ENCODE measurements around the gene NPAS3.

Gene NPAS3

DNA sequence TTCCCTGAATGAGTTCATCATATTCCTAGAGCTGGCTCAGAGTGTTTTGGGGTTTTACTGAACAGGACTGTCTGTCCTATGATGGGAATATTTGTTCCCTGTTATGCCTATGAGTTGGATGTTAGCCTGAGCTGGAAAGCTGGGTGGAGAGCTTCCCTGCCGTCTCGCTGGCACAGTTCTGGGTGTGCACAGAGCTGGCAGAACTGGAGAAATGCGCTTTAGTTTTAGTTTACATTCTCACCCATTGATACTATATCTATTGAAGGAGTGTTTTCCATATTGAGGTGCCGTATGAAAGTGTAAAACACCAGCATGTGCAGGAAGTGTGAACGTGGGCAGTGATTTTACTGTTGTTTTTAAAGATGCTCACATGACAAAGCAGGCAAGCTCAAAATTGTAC is 549.9 kb downstream of the NPAS3 start:
- DNase-seq, result no peak

DNA sequence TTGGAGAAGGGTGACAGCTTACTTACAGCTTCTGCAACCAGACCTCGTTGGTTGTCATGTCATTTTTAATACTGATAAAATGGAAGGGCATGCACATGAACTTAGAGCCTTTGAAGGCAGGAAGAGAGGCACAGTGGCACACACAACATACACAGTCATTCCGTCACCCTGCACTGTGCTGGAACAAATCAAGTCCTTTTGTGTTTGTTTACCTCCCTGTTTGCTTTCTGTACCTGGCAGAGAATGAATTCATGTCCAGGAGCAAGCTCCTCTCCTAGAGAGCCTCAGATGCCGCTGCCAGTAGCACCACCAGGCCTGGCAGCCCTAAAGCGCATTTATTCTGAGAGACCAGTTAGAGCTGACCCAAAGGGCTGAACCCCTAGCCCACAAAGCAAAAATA is 551.9 kb downstream of the NPAS3 start:
- DNase-seq, result no peak

DNA sequence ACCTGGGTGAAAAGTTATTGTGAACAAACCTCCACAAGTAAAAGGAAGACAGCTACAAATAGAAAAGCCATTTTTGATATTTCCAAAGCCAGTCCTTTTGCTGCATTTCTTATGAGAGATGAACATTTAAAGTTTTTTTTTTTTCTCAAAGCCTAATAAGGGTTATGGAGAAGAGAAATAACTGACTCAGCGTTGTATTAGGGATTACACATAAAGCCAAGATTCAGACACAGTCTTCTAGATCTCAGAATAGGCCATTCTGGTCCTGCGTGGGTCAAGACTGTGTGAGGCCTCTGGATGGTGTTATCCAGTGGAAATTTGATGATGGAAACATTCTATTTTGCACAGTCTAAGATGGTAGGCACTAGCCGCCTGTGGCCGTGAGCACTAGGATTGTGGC is 552.4 kb downstream of the NPAS3 start:
- no peak for DNase-seq

DNA sequence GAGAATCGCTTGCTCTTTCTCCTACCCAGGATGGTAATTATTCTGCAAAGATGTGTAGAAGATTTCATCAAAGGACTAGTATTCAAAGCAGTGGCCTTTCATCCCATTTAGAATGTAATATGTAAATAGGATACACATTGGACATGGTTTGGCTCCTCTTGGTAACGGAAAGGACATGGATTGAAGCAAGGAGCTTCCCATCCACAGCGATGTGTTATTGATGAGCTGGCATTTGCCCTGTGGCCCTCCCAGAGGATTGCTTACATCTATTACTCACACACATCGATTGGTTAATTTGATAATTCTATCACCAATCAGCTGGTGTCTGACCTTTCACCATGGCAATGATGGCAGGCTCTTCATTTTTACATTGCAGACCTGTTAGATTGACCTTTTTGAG is 553.8 kb downstream of the NPAS3 start:
- no peak for DNase-seq

DNA sequence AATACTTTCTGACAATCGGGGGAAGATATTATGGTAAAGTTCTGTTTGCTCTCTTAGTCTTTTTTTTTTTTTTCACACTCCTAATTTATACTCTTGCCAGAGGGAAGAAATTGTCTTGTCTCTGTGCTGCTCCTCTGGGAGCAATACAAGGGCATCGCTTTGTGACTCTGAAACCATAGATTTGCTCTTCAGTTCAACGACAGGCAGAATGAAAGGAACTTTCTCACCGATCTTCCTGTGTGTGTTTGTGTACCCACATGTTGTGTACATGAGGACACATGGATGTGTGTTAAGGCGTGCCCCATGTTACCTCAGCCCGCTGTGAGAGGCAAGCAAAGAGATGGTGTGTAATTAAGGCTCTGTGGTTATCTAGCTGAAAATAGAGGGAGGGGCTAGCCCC is 554.6 kb downstream of the NPAS3 start:
- DNase-seq, result no peak

DNA sequence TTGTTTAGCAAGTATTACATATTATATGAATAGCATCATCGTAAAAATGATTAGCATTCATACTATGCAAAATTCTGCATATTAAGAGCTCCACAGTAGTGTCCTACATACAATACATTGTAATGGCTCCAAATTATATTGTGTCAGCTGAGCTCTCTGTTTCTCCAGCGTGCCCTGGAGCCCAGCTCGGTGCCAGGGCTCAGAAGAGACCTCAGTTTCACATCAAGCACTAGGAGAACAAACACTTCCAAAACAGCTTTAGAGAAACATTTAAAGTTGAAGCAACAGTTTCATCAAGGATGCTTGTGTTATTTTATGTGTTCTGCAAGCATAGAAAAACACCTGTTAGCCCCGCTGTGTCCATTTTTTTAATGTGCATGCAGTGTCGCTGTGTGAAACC is 555.3 kb downstream of the NPAS3 start:
- DNase-seq, result no peak

DNA sequence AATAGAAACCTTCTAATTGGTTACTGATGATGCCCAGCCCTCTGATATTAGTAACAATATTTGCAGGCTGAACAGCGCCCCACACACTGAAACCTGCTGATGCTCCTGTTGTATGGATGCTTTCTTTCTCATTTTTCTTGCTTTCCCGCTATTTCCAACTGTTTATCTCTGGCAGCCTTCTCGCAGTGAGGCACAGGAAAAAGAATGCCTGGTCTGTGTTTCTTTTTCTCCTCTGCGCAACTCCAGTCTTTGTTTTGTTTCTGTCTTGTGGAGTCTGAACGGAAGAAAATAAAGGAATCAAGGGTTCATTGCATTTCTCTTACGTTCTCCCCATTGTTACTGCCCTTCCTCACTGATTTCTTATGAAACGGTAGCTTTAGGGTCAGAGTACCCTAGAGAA is 561.0 kb downstream of the NPAS3 start:
- DNase-seq, result no peak

DNA sequence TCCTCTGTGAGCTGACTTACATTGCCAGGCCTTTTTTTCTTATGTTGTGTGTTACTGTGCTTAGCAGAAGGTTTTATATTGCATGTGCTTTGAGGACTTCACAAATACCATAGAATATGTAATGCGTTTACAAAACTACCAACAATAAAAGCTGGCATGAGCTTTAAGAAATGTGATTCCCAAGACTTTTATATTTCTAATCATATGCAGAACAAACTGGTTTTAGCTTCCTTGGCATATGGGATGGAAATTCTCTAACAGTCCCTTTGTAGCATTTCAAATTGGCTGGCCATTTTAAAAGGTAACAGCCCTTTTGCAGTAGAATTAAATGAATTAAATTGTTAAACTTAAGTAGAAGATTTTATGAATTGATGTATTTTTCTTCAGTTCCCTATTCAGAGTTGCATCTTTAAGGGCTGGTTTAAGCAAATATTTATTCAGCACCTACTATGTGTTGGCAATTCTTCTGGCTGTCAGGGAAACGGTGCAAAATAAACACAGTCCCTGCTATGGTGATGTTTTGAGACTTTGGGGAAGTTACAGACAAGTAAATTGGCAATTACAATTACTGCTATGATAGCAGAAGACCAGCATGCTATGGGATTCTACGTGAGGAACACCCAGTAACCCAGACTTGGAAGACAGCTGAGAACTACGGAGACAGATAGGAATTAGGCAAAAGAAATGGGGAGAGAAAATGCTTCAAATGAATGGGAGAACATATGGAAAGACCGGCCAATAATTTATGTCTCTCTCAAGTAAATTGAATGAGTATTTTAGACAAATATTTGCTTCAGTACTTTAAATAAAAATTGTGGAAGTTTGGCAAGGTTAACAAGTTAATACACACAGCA is 565.8 kb downstream of the NPAS3 start:
- no peak for DNase-seq

DNA sequence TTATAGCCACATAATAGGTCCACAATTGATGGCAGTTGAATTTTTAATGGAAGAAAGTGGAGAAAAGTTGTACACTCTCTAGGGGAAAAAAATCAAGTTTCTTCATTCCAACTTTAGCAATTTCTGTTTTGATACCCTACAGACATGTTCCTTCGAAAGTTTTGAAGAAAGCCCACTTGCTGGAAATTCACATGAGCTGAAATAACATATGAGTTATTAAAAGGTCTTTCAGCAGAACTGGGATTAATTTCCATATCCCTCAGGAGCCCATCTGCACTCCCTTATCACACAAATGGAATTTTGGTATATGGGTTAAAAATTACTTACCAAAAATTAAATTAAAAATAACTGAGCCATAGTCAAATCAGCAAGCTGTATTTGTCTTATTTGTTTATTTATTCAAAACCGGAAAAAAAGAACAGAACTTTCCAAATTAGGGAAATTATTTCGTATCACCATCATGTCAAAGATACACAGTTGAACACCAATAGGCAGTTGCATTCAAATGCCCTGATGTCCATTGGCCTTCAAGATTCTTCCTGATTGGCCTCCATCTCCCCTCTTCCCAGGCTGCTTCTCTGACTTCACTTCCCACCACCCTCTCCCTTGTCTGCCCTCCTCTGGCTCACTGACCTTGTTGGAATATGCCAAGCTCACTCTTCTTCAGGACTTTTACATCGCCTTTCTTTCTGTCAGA is 566.7 kb downstream of the NPAS3 start:
- DNase-seq, result no peak

DNA sequence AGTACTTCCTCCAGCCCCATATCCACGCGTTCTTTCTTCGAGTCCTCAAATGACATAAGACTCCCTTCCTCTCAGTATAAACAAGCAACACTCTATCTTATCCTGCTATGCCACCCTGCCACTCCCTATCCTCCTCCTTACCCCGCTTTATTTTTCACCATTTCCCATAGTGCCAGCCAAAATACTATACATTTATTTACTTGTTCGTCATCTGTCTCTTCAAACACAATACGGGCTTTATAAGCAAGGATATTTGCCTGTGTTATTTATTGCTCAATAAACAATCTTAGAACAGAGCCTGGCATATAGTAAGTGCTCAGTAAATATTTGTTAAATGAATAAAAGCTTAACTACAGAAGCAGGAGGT is 567.3 kb downstream of the NPAS3 start:
- DNase-seq, result no peak

DNA sequence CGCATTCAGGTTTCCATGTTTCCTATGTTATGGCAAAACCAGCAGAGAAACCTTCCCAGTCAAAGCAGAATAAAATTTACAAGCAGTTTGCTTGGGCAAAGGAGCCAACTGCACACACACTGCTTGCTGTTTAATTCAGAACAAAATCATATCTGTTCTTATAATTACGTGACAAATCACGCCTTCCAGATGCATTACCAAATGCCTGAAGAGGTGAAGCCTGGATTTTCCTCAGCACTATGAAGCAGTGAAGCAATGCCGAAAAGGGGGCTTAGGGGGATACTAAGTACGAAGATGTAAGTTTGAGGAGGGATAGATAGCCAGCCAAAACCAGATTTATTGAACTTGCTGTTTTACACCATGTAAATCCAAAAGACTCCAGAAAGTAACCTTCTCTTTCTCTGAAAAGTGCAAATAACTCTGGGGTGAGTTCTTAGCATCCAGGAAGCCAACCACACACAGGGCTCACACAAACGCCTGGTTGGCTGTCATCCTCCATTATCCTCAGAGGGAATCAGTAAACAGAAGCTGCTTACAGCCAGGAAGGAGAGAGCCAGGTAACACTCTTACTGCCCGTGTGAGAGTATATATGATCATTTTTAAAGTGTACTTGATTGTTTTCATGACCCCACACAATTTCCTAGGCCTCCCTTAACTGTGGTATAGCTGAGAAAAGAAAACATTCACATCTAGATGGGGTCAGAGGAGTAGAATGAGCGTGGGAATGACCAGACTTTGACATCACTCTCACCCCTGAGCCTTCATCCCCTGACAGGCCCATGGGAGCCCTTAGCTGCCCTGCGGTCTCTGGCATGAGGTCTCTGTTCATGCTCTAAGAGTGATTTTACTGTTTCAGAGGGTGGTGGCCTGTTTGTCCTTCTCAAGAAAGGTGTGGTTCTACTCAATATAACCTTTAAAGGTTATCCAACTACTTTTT is 569.7 kb downstream of the NPAS3 start:
- DNase-seq, result no peak

DNA sequence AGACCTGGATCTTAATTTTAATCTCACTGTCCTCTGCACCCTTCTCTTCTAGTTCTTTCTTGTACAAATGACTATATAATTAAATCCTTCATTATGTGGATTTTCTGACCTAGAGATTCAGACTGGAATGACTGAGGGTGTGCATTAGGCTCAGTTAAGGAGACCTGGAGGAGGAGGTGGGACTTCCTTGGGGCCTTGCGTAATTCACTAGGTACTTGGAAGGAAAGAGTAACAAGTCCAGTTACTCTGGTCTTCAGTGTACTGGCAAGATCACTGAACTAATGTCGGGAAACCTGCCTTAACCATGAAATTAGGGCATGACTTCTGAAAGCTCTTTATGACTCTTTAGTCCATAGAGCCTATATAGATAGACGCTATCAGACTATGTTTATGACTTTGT is 570.8 kb downstream of the NPAS3 start:
- DNase-seq, result no peak

DNA sequence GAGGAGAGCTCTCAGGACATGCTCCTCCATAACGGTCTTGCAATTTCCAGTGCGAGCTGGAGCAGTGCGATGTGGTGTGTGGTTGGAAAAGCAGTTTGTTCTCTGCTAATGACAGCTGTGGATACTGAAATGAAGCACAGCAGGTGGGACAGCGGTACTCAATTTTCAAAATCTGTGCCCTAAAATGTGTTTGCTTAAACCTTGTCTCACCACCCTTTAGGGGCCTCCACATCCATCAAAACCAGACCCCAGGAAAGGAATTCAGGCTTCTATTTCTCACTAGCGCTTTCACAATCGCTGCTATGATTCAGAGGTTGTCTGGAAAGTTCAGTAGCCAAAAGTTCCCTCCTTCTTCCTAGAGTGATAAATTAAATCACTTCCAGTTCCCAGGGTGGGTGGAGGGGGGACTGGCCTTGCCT is 571.4 kb downstream of the NPAS3 start:
- no peak for DNase-seq

DNA sequence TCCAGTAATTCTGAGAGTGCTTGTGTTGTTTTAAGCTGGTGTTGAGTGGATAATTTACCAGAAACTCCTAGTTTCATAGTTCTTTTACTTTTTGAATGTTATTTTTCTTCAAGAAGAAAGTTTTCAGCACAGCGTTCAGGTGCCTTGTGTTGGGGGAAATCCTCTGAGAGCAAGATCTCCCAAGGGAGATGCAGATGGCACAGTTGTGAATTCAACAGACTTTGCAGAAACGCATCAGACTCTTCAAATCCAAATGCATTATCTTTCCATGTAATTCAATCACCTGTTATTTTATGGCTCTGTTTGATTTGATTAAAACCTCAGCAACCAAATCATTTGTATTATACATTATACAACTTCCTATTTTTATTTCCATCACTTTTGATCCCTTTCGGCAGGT is 572.3 kb downstream of the NPAS3 start:
- no peak for DNase-seq

DNA sequence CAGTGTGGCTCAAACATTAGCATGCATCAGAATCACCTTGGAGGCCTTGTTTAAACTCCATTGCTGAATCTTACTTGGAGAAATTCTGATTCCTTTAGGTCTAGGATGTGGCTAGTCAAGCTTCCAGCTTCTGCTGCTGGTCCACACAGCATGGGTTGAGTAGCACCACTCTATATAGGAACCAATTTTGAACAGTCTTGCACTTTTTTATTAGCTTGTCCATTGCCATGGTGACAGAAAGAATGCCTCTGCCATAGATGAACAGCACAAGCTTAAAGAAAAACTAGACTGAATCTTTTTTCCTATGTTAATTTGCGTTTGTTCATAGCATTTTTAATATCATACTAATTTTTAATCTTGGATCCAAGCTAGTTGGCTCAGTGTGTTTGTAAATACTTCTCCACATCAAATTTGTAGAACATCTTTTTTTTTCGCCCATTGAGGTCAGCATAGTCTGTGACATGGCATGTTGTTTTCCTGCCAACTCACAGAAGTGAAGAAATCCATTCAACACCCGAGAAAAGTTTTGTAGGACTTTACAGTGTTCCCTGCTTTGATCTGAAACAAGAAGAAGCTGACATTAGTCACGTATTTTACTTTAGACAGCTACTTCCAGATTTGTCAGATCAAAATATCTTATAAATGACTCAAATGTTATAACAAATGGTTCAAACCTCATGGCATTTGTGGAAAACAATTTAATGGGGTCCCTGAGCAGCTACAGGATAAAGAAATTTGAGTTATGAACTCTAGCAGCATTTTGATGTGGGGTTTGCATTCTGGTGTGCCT is 573.4 kb downstream of the NPAS3 start:
- DNase-seq, result no peak

DNA sequence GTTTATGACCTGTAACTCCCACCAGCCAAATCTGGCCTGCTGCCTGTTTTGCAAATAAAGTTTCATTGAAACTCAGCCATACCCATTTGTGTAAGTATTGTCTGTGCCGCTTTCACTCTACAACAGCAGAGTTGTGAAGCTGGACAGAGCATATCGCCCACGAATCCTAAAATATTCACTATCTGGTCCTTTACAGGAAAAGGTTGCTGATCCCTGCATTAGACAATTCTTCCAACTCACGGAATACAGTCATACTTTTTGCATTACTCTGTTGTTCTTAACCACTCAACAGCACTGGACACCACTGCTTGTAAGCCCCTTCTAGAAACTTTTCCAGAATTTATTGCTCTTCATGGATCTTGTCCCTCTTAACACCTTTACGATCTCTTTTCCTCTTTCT is 576.8 kb downstream of the NPAS3 start:
- DNase-seq, result no peak

DNA sequence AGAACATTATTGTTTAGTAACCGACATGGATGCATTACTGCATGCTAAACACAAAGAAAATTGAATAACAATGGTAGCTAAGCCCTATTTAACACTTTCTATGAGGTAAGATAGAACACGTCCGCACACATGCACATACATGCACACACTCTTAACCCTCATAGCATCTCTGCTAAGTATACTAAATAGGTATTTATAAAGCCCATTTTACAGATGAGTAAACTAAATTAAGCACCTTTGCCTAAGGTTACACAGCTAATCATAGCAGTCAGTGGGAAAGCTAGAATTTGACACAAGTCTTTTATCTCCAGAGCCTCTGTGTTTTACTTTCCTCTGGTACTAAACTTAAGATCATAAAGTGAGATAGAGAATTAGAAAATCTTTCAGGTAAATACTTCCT is 577.2 kb downstream of the NPAS3 start:
- no peak for DNase-seq

DNA sequence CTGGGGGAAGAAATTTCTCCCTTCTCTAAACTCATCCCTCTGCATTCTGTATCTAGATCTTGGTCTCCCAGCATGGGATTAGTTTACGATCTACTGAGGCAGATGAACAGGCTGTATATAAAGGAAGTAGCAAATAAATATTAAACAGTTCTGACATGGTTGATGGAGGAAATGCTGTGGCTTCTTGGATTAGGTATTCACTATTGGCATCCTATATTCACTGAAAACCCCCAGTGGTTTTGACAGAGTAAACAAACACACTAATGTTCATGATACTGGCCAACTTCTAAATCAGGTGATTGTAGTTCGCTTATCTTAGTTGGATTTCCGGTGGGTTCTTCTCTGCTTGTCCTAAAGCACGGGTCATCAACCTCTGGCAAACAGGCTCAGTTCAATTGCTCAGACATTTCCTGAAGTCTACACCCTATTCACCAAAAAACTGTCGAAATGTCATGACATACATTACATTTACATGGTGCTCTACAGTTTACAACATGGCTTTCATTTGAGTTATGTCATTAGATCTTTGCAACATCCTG is 578.3 kb downstream of the NPAS3 start:
- no peak for DNase-seq

DNA sequence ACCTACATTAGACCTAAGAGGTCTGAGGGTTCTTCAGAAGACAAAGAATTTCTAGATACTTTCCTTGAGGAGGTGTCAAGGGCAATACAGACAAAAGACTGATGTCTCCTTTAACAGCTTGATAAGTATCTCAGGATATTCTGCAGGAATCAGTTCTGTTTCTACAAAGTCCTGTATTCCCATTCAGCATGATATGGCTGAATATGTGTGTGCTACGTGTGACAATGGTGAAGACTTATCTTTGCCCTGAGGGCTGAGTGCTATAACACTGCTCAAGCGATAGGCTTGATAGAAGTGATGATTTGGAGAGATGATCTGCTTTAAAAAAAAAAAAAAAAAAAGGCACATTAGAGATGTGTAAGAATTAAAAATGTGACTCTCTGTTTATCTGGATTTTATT is 582.5 kb downstream of the NPAS3 start:
- no peak for DNase-seq

DNA sequence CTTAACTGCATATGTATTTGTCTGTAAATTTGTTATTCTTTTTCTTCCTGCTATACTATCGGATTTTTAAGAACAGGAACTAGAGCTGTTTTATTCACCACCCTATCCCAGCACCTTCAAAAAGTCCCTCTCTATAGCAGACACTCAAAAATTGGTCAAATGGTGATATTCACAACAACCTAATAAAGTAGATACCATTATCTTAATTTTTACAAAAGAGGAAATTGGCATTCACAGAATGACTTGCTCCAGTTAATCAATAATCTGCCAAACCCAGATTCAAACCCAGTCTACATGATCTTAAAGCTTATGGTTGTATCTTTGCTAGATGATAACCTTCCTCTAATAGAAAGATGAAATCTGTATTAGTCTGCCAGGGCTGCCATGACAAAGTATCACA is 585.6 kb downstream of the NPAS3 start:
- DNase-seq, result no peak

DNA sequence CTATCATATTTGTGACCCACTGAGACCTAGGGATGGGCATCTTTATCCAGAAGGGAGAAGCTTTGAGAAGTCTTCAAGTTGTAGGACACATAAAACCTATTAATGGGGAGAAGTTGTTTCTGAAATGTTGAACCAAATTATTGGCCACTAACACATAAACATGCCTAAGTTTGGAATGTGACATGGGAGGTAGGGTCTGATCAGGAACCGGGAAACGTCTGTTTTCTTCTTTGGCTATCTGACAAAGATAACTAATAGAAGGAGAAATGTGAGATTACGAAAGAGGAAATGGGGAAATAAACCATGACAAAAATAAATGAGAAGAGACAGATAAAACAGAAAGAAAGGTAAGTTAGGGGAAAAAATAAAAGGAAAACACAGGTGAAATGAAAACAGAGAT is 586.9 kb downstream of the NPAS3 start:
- no peak for DNase-seq

DNA sequence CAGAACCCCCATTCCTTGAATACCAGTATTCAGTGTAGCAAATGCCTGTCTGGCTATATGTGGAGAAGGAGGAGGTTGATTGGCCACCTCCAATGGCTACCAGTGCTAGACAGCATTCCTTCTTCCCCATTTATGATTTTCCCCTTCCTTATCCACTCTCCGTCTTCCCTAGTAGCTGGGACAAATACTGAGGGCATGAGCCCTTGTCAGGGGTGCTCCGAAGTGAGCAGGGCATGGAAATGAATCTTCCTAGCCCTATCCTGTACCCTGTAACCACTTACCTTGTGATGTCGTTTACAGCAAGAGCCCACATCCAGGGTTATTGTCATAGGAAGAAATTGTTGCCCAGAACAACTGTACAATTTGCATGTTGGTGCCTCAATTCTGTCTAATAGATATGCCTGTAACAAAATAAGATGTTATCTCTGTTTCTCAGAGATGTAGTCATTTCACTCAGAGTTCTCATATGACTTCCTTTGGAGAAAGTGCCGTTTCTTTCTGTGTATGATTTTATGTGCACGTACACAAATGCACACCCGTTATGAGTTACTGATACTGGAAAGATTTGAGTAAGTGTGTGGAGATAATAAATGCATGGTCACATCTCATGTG is 588.5 kb downstream of the NPAS3 start:
- DNase-seq, result no peak
